Measurements from ENCODE around the gene TMEM238. TPM values are rescaled to one million over a fixed set of nuclear protein-coding genes. Genes with fewer than 3 reads are reported as not detected.

The TMEM238 gene
- total RNA-seq, 1 experiment from 2014 or later, result 18.1 TPM

DNA sequence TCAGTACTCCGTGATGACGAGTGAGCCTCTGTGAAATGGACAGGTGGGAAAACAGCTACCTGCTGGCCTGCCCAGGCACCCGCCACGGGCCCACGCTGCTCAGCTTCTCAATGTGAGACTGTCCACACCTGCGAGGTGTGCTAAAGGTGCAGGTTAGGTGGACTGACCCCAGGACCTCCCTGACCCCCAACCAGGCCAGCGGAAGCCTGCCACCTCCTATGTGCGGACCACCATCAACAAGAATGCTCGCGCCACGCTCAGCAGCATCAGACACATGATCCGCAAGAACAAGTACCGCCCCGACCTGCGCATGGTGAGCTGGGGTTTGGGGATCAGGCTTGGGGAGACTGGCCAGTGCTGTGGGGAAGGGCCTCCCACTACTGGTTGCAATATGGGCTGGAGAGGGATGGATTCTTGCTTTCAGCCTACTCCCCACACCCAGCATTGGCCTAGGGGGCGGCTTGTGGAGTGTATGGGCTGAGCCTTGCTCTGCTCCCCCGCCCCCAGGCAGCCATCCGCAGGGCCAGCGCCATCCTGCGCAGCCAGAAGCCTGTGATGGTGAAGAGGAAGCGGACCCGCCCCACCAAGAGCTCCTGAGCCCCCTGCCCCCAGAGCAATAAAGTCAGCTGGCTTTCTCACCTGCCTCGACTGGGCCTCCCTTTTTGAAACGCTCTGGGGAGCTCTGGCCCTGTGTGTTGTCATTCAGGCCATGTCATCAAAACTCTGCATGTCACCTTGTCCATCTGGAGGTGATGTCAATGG, 3.8 kb upstream of the TMEM238 start:
- Histone ChIP-seq H3K27me3 (replicated peaks; ENCODE audit: control insufficient read depth, insufficient read depth, low read length) (no peaks in the 10 kb centered on the region), H3K9me3 (no peaks in the 10 kb centered on the region), H3K36me3 (ENCODE audit: control insufficient read depth, insufficient read depth, low read length) (peaks cover 18% of the 10 kb centered on the region), H3K4me1 (peaks cover 22% of the 10 kb centered on the region), H3K4me3 (ENCODE audit: low read depth, low read length) (peak overlapping the region; percentile 5; the same call in 1 of the 2 replicates)
- H3K4me1 Mint-ChIP-seq (ENCODE audit: low read depth, unreplicated experiment), result peaks cover 7% of the 10 kb centered on the region
- no peak for DNase-seq
- CTCF ChIA-PET, result interaction anchor here (0.6 kb wide), 1 partner anchor 237 kb away, joined by 3 read pairs; no protein-coding TSS in a partner anchor
- POLR2A ChIA-PET, result interaction anchor here (0.6 to 2.2 kb wide), 2 partner anchors 20 to 49 kb away, joined by 4 to 10 read pairs; partner anchors contain the start of genes KMT5C and UBE2S
- no peaks in the 10 kb centered on the region for H3K9me3 Mint-ChIP-seq (ENCODE audit: unreplicated experiment)
- H3K36me3 Mint-ChIP-seq (ENCODE audit: insufficient read depth, unreplicated experiment), result peaks cover 65% of the 10 kb centered on the region
- intact Hi-C loops (cut with micrococcal nuclease; ENCODE audit: unreplicated experiment), result loop anchor here (10.0 kb wide), 1 partner anchor 247 kb away; no protein-coding TSS in a partner anchor
- BruUV-seq (replicated peaks), result no TSS peak
- no peak for TF ChIP-seq CTCF (IDR thresholded peaks at IDR 0.05; ENCODE audit: insufficient read depth in 1 of 2, low read depth in 1 of 2, low read length in 1 of 2, severe bottlenecking in 1 of 2, unreplicated experiment in 1 of 2)
- peak overlapping the region; percentile 70 for H3K27ac Mint-ChIP-seq (ENCODE audit: unreplicated experiment)
- peak overlapping the region; percentile 93 for H3K4me3 Mint-ChIP-seq (ENCODE audit: unreplicated experiment)
- no peaks in the 10 kb centered on the region for H3K27me3 Mint-ChIP-seq (ENCODE audit: insufficient read depth, unreplicated experiment)

DNA sequence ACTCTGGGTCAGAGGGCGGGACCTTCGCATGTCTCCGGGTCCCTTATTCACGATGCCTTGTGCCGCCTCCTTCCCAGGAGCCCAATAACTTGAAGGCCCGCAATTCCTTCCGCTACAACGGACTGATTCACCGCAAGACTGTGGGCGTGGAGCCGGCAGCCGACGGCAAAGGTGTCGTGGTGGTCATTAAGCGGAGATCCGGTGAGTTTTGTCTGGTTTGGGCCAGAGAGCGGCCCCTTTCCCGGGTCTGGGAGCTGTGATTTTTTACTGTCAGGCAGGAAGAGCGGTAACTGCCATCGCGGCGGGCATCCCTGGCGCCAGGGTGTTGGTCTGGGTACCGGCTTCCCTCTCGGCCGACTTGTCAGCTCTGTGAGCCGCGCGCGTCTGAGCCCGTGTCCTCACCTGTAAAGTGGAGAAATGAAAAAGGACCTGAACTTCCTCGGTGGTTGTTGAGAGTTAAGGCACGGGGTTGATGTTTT, 2.4 kb upstream of the TMEM238 start:
- POLR2A ChIA-PET, result interaction anchor here (1.2 kb wide), 1 partner anchor 47 kb away, joined by 4 read pairs; the partner anchor contains the start of gene KMT5C

More for the DNA sequence above, 2.4 kb upstream of the TMEM238 start:
- Mint-ChIP-seq H3K9me3 (ENCODE audit: unreplicated experiment) (no peaks in the 10 kb centered on the region), H3K27ac (ENCODE audit: unreplicated experiment) (peak overlapping the region; percentile 89), H3K27me3 (ENCODE audit: insufficient read depth, unreplicated experiment) (no peaks in the 10 kb centered on the region), H3K4me1 (ENCODE audit: low read depth, unreplicated experiment) (peaks cover 15% of the 10 kb centered on the region), H3K4me3 (ENCODE audit: unreplicated experiment) (peak overlapping the region; percentile 93), H3K36me3 (ENCODE audit: insufficient read depth, unreplicated experiment) (peaks cover 61% of the 10 kb centered on the region)
- Histone ChIP-seq H3K36me3 (ENCODE audit: control insufficient read depth, insufficient read depth, low read length) (peaks cover 18% of the 10 kb centered on the region), H3K4me1 (peaks cover 30% of the 10 kb centered on the region), H3K9me3 (no peaks in the 10 kb centered on the region), H3K27me3 (replicated peaks; ENCODE audit: control insufficient read depth, insufficient read depth, low read length) (no peaks in the 10 kb centered on the region), H3K4me3 (ENCODE audit: low read depth, low read length) (peak overlapping the region; percentile 95)
- no peak for DNase-seq
- TSS peak; percentile 73 for BruUV-seq (replicated peaks)
- intact Hi-C loops (cut with micrococcal nuclease; ENCODE audit: unreplicated experiment), result loop anchor here (10.0 kb wide), 1 partner anchor 248 kb away; no protein-coding TSS in a partner anchor
- TF ChIP-seq CTCF (IDR thresholded peaks at IDR 0.05; ENCODE audit: insufficient read depth in 1 of 2, low read depth in 1 of 2, low read length in 1 of 2, severe bottlenecking in 1 of 2, unreplicated experiment in 1 of 2), result no peak
- CTCF ChIA-PET, result no interaction called here
